Smooth muscle cell (in vitro differentiated cells): ENCODE results near the gene EVC. TPM values are rescaled to one million over a fixed set of nuclear protein-coding genes. Genes with fewer than 3 reads are reported as not detected.

ENCODE experiments used
- DNase-seq: peaks from one replicate; lab custom pipeline; 2025; ENCODE audit not compliant: unreplicated experiment; lab: John Stamatoyannopoulos, UW
- H2AFZ ChIP-seq: fragments of 200-600 bp; sonication (generic); 2 replicates; pipeline ENCODE4 v1.6.0; 2016; ENCODE audit warnings: antibody characterized with exemption, low read depth, mild to moderate bottlenecking
- H3F3A ChIP-seq: fragments of 200-600 bp; sonication (generic); 2 replicates; pipeline ENCODE4 v1.6.0; 2017; ENCODE audit warnings: antibody characterized with exemption, low read depth
- H3K27ac ChIP-seq: fragments of 200-600 bp; sonication (generic); 2 replicates; pipeline ENCODE4 v1.5.1; 2016; ENCODE audit warnings: low read depth, mild to moderate bottlenecking
- H3K27me3 ChIP-seq: fragments of 200-600 bp; sonication (generic); 2 replicates; pipeline ENCODE4 v1.6.1; 2016; ENCODE audit warnings: low read depth, mild to moderate bottlenecking
- H3K36me3 ChIP-seq: fragments of 200-600 bp; sonication (generic); 2 replicates; pipeline ENCODE4 v1.5.1; 2016; ENCODE audit warnings: low read depth
- H3K4me1 ChIP-seq: fragments of 200-600 bp; sonication (generic); 2 replicates; pipeline ENCODE4 v1.5.1; 2016; ENCODE audit warnings: low read depth
- H3K4me2 ChIP-seq: fragments of 200-600 bp; sonication (generic); 2 replicates; pipeline ENCODE4 v1.6.0; 2016; ENCODE audit warnings: mild to moderate bottlenecking
- H3K4me3 ChIP-seq: fragments of 200-600 bp; sonication (generic); 2 replicates; pipeline ENCODE4 v1.5.1; 2016; ENCODE audit warnings: mild to moderate bottlenecking
- H3K79me2 ChIP-seq: fragments of 200-600 bp; sonication (generic); 2 replicates; pipeline ENCODE4 v1.6.0; 2016; ENCODE audit warnings: low read depth, mild to moderate bottlenecking
- H3K9ac ChIP-seq: fragments of 200-600 bp; sonication (generic); 2 replicates; pipeline ENCODE4 v1.6.0; 2016; ENCODE audit warnings: low read depth
- H3K9me3 ChIP-seq: fragments of 200-600 bp; sonication (generic); replicated peaks from 2 replicates; pipeline ENCODE4 v1.5.1; 2016; ENCODE audit warnings: low read depth
- H4K20me1 ChIP-seq: fragments of 200-600 bp; sonication (generic); 2 replicates; pipeline ENCODE4 v1.6.0; 2016; ENCODE audit warnings: low read depth
- WGBS: methylation state at CpG from one replicate; pipeline ENCODE4 v1.1.7; 2016; ENCODE audit warnings: low lambda C conversion rate; 5-methylcytosine and 5-hydroxymethylcytosine counted together
- polyA plus RNA-seq: library from polyadenylated mRNA; unstranded; fragments of >200 nt; fragmentation: Nextera tagmentation; extraction: Ambion mirVana; gene quantifications from 2 replicates; pipeline ENCODE4 v1.2.1, GENCODE V29; 2016
- total RNA-seq: library from RNA; depleted of rRNA; stranded (reverse); fragments of >200 nt; gene quantifications from 2 replicates; pipeline ENCODE4 v1.2.3, GENCODE V29; 2014
- TF ChIP-seq, protein P1 (sequence below): fragments of 200-600 bp; sonication (generic); IDR thresholded peaks from 2 replicates; pipeline ENCODE4 v1.5.1; 2017; ENCODE audit warnings: borderline replicate concordance, mild to moderate bottlenecking, antibody characterized with exemption; ENCODE audit not compliant: insufficient read depth, poor library complexity, severe bottlenecking

The EVC gene
- total and polyA plus RNA-seq, 2 experiments from 2014 or later: 7.5 to 15.5 TPM

DNA sequence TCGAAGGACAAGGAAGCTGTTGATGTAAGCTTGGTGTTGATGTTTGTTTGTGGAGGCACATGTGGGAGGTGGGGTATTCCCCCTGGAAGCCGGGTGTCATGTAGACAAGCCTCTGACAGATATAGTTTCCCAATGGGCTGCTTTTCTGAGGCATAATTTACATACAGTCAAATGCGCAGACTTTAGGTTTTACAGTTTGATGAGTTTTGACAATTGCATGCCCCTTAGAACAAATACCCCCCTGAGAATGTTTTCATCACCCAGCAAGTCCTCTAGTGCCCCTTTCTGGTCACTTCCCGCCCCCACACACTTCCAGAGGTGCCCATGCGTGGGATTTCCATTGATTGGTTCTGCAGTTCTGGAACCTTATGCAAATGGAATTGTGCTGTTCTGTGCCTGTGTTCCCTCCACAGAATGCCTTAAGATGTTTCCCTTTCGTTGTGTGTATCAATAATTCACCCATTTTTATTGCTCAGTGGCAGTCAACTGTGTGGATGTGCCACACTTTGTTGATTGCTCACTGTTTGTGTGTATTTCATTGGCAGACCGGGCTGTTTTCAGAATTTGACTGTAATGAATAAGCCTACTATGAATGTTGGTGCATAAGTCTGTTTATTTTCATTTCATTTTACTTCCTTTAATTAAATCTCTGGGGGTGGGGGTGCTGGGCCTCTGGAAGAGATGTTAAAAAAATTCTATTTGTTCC, 8.5 kb downstream of the EVC start:
- TF ChIP-seq, protein P1, sequence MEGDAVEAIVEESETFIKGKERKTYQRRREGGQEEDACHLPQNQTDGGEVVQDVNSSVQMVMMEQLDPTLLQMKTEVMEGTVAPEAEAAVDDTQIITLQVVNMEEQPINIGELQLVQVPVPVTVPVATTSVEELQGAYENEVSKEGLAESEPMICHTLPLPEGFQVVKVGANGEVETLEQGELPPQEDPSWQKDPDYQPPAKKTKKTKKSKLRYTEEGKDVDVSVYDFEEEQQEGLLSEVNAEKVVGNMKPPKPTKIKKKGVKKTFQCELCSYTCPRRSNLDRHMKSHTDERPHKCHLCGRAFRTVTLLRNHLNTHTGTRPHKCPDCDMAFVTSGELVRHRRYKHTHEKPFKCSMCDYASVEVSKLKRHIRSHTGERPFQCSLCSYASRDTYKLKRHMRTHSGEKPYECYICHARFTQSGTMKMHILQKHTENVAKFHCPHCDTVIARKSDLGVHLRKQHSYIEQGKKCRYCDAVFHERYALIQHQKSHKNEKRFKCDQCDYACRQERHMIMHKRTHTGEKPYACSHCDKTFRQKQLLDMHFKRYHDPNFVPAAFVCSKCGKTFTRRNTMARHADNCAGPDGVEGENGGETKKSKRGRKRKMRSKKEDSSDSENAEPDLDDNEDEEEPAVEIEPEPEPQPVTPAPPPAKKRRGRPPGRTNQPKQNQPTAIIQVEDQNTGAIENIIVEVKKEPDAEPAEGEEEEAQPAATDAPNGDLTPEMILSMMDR: no peak
- Histone ChIP-seq H3K4me2 (no peak overlapping the region), H3K9ac (no peak overlapping the region), H3K36me3 (peaks cover 9% of the 10 kb centered on the region), H4K20me1 (peaks cover 89% of the 10 kb centered on the region), H2AFZ (no peak overlapping the region), H3K4me3 (no peak overlapping the region), H3K79me2 (peaks cover 57% of the 10 kb centered on the region), H3K27me3 (no peaks in the 10 kb centered on the region), H3K4me1 (no peaks in the 10 kb centered on the region), H3F3A (no peaks in the 10 kb centered on the region), H3K27ac (no peak overlapping the region), H3K9me3 (peaks cover 6% of the 10 kb centered on the region)
- WGBS: 93% methylated on average over 7 of the region's 7 CpGs
- DNase-seq: no peak

DNA sequence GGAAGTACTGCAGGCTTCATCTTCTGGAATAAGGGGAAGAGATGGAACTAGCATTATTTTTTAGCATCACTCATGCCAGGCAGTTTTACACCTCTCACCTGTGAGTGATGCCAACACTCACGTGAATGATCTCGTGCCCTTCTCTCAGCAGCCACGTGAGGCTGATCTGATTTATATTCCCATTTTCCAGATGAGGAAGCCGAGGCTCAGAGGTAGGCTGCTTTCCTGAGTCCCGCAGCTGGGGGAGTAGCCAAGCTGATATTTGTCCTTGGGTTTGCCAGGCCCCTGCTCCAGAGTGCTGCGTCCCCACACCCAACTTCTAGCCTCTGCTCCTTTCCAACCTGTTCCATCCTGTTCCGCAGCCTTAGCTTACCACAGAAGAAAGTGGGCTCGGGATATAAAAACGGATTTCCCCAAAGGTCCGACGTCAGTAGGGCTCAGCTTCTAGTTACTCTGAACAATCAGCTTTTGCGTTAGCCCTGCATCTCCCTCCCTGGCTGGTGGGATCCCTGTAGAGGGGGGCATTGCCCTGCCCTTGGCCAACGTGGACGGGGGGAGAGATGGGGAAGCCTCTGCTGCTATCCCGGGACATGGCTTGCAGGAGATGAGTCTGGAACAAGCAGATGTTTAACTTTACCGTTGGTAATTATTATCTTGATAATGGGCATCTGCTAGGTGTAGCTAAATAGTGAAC, 9.3 kb downstream of the EVC start:
- 83% methylated on average over 16 of the region's 16 CpGs for WGBS
- Histone ChIP-seq H3K9me3 (peaks cover under 1% of the 10 kb centered on the region), H3K4me1 (no peaks in the 10 kb centered on the region), H3K27me3 (no peaks in the 10 kb centered on the region), H3K4me3 (no peak overlapping the region), H4K20me1 (peaks cover 92% of the 10 kb centered on the region), H3F3A (no peaks in the 10 kb centered on the region), H3K9ac (no peak overlapping the region), H3K36me3 (peaks cover 5% of the 10 kb centered on the region), H3K79me2 (peaks cover 57% of the 10 kb centered on the region), H3K4me2 (no peak overlapping the region), H2AFZ (no peak overlapping the region), H3K27ac (no peak overlapping the region)
- TF ChIP-seq, protein P1: no peak
- no peak for DNase-seq

DNA sequence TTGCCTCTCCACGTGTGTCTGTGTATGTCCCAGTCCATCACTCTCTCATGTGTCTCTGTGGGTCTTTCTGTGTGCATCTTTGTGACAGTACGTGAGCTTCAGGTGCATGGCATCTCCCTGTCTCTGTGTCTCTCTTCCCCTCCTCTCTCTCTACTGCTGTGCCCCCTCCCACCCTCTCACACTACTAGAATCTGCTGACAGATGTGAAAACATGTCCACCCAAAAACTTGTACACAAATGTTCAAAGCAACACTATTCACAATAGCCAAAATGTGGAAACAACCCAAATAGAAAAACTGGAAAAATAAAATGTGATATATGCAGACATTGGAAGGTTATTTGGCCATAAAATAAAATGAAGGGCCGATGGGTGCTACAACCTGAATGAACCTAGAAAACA, 10.0 kb downstream of the EVC start:
- no peaks in the 10 kb centered on the region for H3K4me1 ChIP-seq
- H3K9ac ChIP-seq: no peak overlapping the region
- TF ChIP-seq, protein P1: no peak
- H3K27me3 ChIP-seq: no peaks in the 10 kb centered on the region
- no peak overlapping the region for H3K4me2 ChIP-seq
- WGBS: 89% methylated on average over 3 of the region's 3 CpGs
- H3K27ac ChIP-seq: no peak overlapping the region
- H3K4me3 ChIP-seq: no peak overlapping the region
- H3F3A ChIP-seq: no peaks in the 10 kb centered on the region
- H3K79me2 ChIP-seq: peaks cover 57% of the 10 kb centered on the region
- H3K9me3 ChIP-seq: no peaks in the 10 kb centered on the region
- no peak overlapping the region for H2AFZ ChIP-seq
- DNase-seq: no peak
- peaks cover 90% of the 10 kb centered on the region for H4K20me1 ChIP-seq
- H3K36me3 ChIP-seq: peaks cover 4% of the 10 kb centered on the region
